NCI-H2196 treated with DMSO at 0.1 percent for 48 hours (cell line): Measurements from ENCODE around the gene KCNG2.

Source experiments
- DNase-seq: peaks from one replicate; lab custom pipeline; 2025; ENCODE audit not compliant: unreplicated experiment; lab: John Stamatoyannopoulos, UW

The KCNG2 gene

DNA sequence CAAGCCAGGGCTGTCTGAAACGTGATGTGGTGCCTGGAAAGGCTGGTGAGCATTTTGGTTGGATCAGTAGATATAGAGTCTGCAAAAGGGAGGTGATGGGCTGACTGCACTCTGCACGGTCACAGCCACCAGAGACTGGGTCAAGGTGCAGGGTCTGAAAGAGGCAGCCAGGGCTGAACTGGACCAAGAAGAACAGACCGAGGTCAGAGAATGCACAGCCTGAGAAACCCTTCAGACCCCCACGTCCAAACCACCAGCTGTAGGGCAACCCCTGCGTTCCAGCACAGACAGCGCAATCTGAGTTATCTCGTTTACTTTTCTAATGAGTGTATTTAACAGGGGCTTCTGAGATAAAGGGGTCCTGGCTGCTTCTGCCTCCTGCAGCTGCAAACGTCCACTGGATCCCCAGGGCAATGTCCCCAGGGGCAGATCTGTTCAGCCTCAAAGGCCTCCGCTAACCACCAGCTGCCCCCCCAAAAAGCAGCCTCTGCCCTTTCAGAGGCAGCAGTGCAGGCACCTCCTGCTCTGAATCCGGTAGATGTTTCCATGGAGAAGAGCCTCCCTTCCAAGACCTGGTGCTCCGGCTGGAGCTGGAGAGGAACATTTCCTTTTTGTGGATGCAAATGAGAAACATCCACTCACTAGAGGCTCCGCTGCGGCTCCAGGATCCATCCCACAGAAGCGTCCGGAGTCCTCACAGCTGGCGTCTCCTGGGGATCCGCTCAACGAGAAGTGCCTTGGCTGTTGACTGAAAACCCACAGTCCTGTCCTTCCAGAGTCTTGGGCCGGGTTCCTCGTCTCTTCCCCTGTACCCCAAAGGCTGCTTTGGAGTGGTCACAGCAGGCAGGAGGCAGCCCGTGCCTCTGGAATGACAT lies 970 bp upstream of the KCNG2 start:
- no peak for DNase-seq

DNA sequence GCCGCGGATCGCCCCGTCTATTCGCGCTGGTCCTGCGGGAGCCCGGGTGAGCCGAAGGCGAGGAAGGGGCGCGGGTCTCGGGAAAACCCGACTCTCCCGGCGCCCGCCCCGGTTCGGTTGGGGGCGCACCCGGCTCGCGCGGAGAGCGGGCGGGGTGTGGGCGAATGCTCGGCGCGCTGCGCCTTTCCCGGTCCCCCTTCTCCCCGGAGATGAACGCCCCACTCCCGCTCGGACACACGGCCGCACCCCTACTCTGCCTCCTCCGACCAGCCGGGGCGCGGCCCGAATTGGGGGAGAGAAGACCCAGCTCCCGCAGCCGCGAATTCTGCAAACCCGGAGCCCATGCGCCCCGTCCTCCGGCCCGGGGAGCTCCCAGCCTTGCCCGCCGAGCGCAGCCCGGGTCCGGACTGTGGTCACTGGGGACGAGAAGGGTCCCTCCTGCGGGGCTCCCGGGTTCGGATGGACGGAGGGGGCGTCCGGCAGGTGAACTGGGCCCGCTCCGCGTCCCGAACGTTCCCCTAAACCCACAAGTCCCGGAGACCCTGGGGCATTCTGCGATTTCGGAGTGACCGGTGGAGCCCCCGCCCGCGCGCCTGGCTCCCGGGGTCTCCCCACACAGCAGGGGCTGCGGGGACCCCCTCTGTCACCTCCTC lies 734 bp downstream of the KCNG2 start:
- no peak for DNase-seq

- no peak for DNase-seq
Measured at GRCh38 chr18:79798999-79799370, 1.2 kb downstream of the KCNG2 start.

DNA sequence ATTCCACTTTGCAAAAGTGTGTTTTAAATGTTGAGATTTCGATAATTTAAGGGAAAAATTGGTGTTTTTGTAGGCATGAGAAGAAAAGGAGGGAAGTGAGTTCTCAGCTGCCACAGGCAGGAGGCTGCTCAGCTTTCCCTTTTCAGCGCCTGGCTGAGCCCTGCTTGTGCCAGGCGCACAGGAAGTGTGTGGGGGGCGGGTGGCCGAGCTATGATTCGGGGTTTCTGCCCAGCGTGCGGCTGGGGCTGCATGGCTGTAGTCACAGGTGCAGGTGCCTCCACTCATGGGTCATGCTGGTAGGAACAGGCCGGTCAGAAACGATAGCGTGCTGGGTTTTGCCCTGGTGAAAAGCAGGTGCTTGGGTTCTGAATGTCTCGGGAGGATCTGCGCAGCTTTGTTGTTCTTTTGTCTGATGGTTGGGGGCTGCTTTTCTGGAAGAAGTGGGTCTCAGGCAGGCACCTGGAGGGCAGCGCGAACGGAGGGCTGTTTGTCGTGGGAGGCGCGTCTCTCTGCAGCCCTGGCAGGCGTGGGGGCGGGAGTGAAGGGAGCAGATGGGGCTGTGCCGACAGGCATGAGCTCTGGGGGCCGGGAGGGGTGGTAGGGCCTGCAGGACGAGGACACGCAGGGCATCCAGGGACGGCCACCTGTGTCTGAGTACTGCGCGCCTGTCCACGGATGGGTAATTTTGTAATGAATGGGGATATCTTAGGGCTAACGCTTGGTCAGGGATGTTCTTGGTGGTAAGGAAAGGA lies 2.1 kb downstream of the KCNG2 start:
- no peak for DNase-seq

DNA sequence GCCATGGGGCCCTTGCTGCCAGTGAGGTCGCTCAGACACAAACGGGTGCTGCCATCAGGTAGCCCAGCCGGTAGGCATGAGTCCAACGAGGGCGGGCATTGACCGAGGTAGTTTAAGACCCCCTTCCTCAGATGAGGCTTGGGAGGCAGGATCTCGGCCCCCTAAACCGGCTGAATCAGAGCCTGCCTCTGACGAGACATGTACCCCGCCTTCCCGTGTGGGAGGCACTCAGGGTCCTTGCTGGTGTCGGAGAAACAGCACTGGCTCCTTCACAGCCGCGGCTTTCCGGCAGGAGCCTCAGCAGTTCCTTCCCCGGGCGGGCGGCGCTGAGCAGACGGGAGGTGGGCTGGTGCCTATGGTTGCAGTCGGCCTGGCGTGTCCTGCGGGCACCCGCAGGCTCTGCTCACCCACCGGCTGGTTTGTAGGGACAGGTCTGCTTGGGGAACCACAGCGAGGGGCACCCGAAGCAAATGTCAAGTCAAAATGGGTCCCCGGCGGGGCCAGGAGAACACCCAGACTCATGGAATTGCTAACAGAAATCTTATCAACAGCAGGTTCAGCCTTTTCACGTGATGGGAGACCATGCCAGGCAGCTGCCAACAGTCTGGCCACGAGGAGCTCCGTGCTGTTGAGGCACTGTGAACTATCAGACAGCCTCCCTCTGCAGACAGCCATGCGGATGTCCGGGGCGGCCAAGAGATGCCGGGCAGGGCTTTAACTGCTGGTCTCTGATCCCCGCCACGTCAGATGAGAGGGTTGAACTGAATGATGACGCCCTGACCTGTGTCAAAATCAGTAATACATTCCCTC lies 2.8 kb downstream of the KCNG2 start:
- no peak for DNase-seq

GRCh38 chr18:79801217-79801616 lies 3.5 kb downstream of the KCNG2 start:
- no peak for DNase-seq

GRCh38 chr18:79801641-79802040 lies 3.9 kb downstream of the KCNG2 start:
- DNase-seq: no peak

DNA sequence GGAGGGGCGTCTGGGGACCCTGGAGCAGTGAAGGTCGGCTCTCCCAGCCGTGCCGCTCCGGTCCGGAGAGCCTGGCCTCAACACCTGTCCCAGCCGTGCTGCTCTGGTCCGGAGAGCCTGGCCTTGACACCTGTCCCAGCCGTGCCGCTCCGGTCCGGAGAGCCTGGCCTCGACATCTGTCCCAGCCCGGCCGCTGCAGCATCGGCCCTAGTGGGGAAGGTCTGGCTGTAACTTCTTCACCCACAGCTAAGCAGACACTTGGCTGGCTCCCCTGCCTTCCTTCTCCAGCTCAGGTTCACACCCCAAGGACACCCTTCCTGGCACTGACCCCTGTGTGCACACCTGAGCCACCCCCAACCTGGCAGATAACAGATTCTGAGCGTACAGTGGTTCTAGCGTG lies 4.6 kb downstream of the KCNG2 start:
- DNase-seq: no peak

GRCh38 chr18:79803611-79804051 lies 5.9 kb downstream of the KCNG2 start:
- no peak for DNase-seq

- DNase-seq: no peak
Measured at GRCh38 chr18:79804130-79804787, 6.5 kb downstream of the KCNG2 start.

DNA sequence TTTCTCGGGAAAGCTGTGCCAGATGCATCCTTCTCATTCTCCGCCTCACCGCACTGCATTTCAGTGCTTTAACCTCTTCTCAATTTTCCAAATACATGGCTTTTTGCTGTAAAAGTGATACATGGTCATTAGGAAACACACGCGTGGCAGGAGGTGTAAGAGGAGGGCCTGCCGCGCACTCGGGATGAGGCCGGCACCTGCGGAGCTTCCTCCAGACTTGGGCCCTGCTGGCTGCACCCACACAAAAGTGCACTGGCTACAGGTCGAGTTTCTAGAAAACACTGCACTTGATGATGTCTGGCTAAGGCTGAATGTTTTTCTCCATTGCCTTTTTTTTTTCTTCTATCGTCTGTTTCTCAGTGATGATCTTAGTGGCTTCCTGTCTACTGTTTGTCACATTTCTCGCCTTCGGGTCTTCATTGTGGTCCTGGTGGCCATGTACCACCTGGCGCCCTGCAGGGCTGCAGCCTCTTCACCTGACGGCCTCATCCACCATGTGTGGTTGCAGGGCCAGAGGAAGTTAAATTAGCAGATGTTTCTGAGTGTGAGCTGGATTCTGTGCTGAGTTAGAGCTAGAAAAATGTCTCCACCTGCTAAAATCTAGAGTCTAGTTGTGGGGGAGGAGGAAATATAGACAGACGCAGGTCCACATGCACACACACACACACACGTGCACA lies 7.6 kb downstream of the KCNG2 start:
- DNase-seq: no peak

DNA sequence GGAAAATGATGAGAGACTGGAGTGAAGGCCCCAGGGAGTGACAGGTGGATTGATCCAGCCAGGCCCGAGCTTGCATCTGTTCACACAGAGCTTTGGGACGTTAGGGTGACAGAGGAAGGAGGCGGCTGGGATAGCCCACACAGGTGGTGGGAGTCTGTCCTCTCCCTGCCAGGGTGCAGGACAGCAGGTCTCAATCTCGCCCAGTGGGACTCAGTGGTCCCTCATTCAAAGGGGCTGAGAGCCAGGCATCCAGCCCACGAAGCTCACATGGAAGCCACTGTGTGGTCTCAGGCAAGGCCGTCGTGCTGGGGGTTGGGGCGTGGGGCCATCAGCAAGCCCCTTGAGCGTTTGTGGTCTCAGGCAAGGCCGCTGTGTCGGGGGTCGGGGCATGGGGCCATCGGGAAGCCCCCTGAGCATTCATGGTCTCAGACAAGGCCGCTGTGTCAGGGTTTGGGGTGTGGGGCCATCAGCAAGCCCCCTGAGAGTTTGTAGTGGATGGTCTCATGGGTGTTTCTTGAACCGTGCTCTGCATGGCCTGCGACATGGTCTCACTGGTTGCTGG lies 8.3 kb downstream of the KCNG2 start:
- no peak for DNase-seq

GRCh38 chr18:79806976-79807841 lies 9.5 kb downstream of the KCNG2 start:
- no peak for DNase-seq

DNA sequence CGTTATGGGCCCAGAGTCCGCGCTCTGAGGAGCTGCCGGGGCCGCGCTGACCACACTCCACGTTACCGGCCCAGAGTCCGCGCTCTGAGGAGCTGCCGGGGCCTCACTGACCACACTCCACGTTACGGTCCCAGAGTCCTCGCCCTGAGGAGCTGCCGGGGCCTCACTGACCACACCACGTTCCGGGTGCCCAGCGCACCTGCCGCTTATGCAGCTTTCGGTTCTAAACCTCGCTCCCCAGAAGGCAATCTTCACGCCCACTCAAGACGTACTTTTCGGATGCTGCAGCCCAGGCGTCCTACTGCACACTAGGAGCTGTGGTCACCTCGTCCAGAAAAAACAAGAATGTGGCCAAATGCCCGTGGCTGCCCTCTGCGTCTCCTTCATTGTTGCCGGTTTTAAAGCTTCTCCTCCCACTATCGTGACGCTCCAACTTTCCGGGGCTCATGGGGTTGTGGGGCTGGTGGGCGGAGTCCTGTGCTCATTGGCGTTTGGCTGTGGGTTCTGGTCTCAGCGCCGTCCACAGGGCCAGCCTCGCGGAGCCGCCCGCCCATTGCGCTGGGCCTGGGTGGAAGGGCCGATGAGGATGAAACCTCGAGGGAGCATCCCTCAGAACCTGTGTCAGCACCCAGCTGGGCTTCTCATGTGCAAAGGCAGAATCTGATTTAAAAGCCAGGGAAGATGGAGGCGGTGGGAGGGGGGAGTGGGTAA lies 11.9 kb downstream of the KCNG2 start:
- DNase-seq: no peak

DNA sequence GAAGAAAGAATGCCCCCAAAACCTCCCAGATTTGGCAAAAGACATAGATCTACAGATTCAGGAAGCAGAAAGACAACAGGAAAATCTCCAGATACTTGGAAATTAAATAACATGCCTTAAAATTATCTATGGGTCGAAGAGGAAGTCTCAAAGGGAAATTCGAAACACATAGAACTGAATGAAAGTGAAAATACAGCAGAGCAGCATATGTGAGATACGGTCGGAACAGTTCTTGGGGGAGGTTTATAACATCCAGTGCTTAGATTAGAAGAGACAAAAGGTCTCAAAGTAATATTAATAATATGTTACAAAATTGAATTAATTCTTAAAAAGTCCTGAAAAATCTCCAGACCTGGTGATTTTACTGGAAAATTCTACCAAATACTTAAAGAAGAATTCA lies 14.3 kb downstream of the KCNG2 start:
- DNase-seq: no peak

DNA sequence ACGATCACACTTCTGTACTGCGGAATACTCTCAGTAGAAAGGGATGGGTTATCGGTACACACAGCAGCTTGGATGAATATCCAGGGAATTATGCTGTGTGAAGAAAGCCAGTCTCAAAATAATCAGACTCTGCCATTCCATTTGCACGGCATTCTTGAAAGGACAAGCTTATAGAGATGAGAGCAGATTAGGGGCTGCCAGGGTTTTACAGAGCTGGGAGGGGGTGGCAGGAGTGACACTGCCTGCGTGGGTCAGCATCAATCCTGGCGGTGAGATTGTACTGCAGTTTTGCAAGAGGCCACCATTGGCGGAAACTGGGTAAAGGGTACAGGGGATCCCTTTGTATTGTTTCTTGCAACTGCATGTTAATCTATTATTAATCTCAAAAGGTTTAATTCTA lies 16.6 kb downstream of the KCNG2 start:
- no peak for DNase-seq

GRCh38 chr18:79815657-79816056 lies 17.9 kb downstream of the KCNG2 start:
- no peak for DNase-seq

GRCh38 chr18:79816092-79816491 lies 18.4 kb downstream of the KCNG2 start:
- DNase-seq: no peak
